GM18867 (cell line): ENCODE measurements around the gene INVS.
"Not testable (repeated sequence)": the region's sequence is repeated elsewhere in the genome, so short reads cannot be mapped to it uniquely, and the experiment has no call there.

ENCODE experiments used
- ATAC-seq: cut with Tn5 transposase; IDR thresholded peaks from one replicate; pipeline ENCODE4 v1.9.1; 2021; ENCODE audit warnings: mild to moderate bottlenecking, moderate library complexity; ENCODE audit not compliant: unreplicated experiment

INVS gene

GRCh38 chr9:100098887-100099721 lies at the start of gene INVS, which contains the start of gene ERP44:
Gene INVS (plus strand): TSS chr9:100099243. CDS start chr9:100104522, 5,279 bp downstream.
Gene ERP44 (minus strand): TSS chr9:100099000. CDS start chr9:100098840, 160 bp downstream.
- ATAC-seq: peak; percentile 98

- ATAC-seq: no peak
These were observed 49.5 kb upstream of the INVS start for GRCh38 chr9:100049551-100049950.

GRCh38 chr9:100052375-100052774 lies 46.7 kb upstream of the INVS start:
- ATAC-seq: no peak

GRCh38 chr9:100056561-100056960 lies 42.5 kb upstream of the INVS start:
- ATAC-seq: no peak

DNA sequence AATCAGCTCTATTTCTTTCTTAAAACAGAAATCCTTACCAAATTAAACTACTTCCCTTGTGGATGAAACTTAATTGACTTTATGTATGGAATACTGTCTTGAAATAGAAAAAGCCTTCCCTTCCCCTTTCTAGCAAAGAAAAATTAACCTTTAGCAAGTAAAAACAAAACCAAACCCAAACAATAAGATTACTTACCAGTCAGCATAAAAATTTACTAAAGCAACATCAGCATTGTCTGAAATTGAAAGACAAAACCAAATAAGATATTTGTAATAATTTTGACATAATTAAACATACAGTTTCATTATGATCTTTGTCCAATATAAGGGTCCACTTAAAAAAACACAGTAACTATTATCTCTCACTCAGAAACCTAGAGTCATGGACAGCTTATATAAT lies 41.4 kb upstream of the INVS start:
- no peak for ATAC-seq

- peak; percentile 85 for ATAC-seq
These were observed 40.1 kb upstream of the INVS start for GRCh38 chr9:100058699-100059579.

DNA sequence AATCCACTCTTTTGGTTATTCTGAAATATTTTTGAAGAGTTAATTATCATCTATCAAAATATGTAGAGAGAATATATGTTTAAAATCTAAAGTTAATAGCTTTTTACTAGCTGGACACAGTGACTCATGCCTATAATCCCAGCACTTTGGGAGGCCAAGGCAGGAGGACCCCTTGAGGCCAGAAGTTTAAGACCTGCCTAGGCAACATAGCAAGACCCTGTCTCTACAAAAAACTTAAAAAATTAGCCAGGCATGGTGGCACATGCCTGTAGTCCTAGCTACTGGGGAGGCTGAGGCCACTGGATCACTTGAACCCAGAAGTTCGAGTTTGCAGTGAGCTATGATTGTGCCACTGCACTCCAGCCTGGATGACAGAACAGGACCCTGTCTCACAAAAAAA lies 36.4 kb upstream of the INVS start:
- ATAC-seq: not testable (repeated sequence)

DNA sequence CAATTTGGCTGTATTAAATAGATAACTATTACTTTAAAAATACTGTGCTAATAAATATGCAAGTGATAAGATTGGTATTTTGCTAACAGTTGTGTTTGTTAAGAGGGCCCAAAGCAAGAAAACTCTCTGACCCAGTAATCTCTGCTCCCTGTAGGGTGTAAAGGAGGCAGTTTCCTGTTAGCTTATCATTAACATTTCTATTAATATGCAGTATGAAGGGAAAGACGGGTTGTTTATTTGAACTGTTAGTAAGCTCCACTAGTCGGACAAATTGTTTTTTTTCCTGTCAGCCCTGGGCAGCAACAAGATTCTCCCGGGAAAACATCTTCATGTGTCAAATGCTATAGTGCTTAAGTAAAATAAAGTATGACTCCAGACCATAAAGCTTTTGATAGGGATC lies 35.9 kb upstream of the INVS start:
- no peak for ATAC-seq

DNA sequence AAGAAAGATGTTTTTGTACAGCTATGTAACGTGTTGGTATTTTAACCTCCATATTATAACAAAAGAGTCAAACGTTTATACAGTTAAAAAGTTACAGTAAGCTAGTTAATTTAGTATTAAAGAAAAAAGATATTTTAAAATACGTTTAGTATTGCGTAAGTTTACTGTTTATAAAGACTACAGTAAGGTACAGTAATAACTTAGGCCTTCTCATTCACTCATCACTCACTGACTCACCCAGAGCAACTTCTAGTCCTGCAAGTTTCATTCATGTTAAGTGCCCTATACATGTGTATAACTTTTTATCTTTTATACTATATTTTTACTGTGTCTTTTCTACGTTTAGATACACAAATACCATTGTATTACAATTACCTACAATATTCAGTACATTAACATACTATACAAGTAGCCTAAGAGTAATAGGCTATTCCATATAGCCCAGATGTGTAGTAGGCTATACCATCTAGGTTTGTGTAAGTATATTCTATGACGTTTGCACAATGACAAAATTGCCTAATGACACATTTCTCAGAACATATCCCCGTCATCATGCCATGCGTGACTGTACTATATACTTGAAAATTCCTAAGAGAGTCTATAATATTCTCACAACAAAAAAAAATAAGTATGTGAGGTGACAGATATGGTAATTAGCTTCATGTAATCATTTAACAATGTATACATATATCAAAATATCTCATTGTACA lies 34.0 kb upstream of the INVS start:
- no peak for ATAC-seq

- no peak for ATAC-seq
These were observed 32.5 kb upstream of the INVS start for GRCh38 chr9:100066539-100066938.

GRCh38 chr9:100067990-100068389 lies 31.1 kb upstream of the INVS start:
- not testable (repeated sequence) for ATAC-seq

GRCh38 chr9:100069068-100069467 lies 30.0 kb upstream of the INVS start:
- not testable (repeated sequence) for ATAC-seq

GRCh38 chr9:100070104-100071041 lies 28.7 kb upstream of the INVS start:
- ATAC-seq: no peak

DNA sequence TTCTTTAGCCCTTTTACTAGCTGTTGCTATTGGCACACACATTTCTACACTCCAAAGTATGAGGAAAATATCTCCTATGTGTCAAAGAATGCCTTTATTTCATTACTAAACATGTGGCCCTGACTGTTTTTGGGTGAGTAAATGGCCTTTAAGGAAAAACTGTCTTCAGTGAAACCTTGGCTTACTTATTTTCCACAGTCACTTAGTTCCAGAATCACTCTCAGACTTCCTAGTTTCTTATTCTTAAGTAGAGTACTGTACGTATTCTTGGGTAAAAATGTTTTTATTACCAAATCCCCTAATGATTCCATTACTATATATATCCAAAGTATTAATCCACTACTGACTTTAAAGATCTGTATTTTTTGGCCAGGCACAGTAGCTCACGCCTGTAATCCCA lies 27.8 kb upstream of the INVS start:
- no peak for ATAC-seq

DNA sequence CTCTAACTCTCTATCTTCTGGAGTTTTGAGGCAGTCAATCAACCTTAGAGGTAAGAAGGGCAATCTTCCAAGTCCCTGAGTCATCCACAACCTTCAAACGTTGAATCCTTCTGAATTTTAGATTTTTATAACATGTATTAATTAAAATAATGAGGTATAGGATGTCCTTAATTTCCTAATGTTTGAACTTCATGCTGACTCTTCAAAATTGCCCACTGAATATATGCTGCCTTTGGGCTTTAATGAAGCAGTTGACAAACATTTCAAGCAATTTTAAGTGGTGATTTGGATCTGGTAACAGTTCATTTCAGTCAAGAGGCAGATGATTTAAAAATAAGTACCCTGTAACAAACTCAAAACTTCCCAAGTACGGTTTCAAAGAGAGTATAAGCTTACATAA lies 26.2 kb upstream of the INVS start:
- ATAC-seq: no peak

DNA sequence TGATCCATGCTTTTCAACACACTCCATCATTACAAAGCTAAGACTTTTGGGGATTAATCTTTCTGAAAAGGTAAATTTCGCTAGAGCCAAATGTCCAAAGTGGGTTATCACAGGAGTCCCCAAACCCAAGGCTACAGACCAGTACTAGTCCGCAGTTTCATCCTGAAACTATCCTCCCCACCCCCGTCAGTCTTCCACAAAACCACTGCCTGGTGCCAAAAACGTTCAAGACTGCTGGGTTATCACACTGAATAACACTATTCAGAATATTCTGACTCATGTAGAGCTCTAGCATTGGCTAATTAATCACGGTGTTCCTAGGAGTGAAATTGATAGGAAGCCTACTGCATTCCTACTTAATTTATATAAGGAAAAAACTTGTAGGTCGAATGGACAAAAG lies 24.9 kb upstream of the INVS start:
- no peak for ATAC-seq

DNA sequence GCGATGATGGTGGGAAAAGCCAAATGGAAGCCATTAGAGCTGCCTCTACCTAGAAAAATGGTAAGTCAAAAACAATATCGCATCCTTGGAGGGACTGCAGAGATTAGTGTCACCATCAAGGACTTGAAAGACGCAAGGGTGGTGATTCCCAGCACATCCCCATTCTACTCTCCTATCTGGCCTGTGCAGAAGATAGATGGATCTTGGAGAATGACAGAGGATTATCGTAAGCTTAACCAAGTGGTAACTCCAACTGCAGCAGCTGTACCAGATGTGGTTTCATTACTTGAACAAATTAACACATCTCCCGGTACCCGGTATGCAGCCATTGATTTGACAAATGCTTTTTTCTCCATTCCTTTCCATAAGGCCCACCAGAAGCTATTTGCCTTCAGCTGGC lies 24.1 kb upstream of the INVS start:
- no peak for ATAC-seq

GRCh38 chr9:100076256-100076655 lies 22.8 kb upstream of the INVS start:
- ATAC-seq: not testable (repeated sequence)

DNA sequence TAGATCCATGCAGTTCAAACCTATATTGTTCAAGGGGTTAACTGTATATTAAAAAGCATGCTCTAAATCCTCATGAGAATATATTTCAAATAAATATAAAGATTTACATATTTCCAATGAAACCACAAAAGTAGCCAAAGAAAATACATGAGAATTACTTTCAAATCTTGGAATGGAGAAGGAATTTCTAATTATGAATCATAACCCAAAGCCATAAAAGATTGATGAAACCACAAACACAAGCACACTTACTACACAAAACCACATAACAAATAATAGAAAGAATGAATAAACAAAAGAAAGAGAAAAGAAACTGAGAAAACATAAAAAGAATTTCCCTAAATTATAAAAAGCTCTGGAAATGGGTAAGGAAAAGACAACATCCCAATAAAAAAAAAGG lies 16.3 kb upstream of the INVS start:
- ATAC-seq: no peak
